AG04449 (cell line): Measurements from ENCODE around the gene U2SURP.
A peak's percentile ranks its signal among the peaks of the same experiment; 100 is the strongest.

Experiments used
- CTCF ChIA-PET: fragments of 350-600 bp; formaldehyde crosslinking; extraction: SDS; loops from one replicate; lab custom pipeline; 2021; ENCODE audit warnings: antibody characterized with exemption; lab: Yijun Ruan, JAX
- POLR2A ChIA-PET: fragments of 400-600, 350-600 bp; formaldehyde crosslinking; extraction: SDS; loops from one replicate; lab custom pipeline; 2020; ENCODE audit warnings: antibody characterized with exemption, inconsistent platforms; lab: Yijun Ruan, JAX
- DNase-seq: peaks from one replicate; pipeline ENCODE4 v3.0.0-alpha.2; 2010; ENCODE audit warnings: low read depth, low spot score
- H3K4me3 ChIP-seq: 2 replicates; pipeline ENCODE4 v1.5.1; 2011; ENCODE audit warnings: low read depth, mild to moderate bottlenecking, control low read depth, low read length
- CTCF ChIP-seq: IDR thresholded peaks from one replicate; pipeline ENCODE4 v1.5.1; 2011; ENCODE audit warnings: mild to moderate bottlenecking, moderate library complexity, low read length, control low read depth, inconsistent platforms; ENCODE audit not compliant: insufficient read depth; ENCODE audit errors: missing control alignments

The U2SURP gene

GRCh38 chr3:142961539-142961938 lies 39.8 kb upstream of the U2SURP start:
- no peak overlapping the region for H3K4me3 ChIP-seq
- CTCF ChIA-PET, result interaction anchor here (1.6 kb wide), 1 partner anchor 132 kb away, joined by 8 read pairs; no protein-coding TSS in a partner anchor
- POLR2A ChIA-PET, result no interaction called here
- DNase-seq, result no peak
- no peak for TF ChIP-seq CTCF

- POLR2A ChIA-PET, result no interaction called here
- no peak overlapping the region for H3K4me3 ChIP-seq
- no peak for DNase-seq
- CTCF ChIA-PET, result interaction anchor here (1.6 kb wide), 1 partner anchor 133 kb away, joined by 8 read pairs; no protein-coding TSS in a partner anchor
- no peak for TF ChIP-seq CTCF
Measured at GRCh38 chr3:142962175-142962519, 39.2 kb upstream of the U2SURP start.

DNA sequence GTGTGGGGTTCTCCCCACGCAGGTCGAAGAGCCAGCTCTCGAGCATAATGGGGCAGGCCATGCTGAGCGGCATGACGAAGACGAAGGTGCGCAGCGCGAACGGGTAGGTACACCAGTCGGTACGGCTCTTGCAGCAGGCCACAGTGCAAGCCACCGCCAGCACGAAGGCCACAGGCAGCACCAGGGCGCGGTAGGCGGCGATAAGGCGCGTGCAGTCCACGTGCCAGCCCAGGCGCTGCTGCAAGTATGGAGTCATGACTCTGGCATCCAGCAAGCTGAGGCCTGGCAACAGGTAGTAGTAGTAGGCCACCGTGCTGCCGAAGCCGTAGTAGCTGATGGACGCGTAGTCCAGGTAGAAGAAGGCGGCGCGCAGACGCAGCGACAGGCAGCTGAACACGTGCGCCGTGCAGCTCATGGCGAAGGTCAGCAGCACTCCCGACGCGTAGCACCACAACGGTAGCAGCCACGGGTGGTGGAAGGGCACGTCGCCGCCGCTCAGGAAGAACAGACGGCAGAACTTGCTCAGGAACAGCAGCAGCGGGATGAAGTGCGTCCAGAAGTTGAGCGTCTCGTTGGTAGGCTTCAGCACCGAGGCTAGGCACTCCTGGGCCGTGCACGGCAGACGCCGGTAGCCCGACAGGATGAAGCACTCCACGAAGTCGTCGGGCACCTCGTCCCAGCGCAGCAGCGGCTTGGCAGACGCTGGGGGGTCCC lies 38.7 kb upstream of the U2SURP start:
- DNase-seq, result no peak
- H3K4me3 ChIP-seq, result peak overlapping the region; percentile 57
- no peak for TF ChIP-seq CTCF
- ChIA-PET POLR2A (no interaction called here), CTCF (interaction anchor here (1.7 kb wide), 1 partner anchor 134 kb away, joined by 7 read pairs; no protein-coding TSS in a partner anchor)

DNA sequence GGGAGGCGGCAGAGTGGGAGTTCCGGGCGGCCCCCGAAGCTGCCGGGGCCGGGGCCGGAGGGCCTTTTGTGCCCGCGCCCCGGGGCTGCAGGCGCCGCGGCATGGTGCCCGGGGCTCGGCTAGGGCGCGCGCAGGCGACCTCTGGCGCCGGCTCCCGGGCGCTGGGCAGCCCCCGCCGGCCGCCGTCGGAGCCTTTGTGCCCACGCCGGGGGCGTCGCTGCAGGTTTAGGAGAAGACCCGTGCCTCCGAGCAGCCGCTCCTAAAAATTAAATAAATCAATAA lies 38.2 kb upstream of the U2SURP start:
- ChIA-PET CTCF (interaction anchor here (1.7 kb wide), 1 partner anchor 135 kb away, joined by 7 read pairs; no protein-coding TSS in a partner anchor), POLR2A (no interaction called here)
- no peak for TF ChIP-seq CTCF
- H3K4me3 ChIP-seq, result peak overlapping the region; percentile 57
- no peak for DNase-seq

DNA sequence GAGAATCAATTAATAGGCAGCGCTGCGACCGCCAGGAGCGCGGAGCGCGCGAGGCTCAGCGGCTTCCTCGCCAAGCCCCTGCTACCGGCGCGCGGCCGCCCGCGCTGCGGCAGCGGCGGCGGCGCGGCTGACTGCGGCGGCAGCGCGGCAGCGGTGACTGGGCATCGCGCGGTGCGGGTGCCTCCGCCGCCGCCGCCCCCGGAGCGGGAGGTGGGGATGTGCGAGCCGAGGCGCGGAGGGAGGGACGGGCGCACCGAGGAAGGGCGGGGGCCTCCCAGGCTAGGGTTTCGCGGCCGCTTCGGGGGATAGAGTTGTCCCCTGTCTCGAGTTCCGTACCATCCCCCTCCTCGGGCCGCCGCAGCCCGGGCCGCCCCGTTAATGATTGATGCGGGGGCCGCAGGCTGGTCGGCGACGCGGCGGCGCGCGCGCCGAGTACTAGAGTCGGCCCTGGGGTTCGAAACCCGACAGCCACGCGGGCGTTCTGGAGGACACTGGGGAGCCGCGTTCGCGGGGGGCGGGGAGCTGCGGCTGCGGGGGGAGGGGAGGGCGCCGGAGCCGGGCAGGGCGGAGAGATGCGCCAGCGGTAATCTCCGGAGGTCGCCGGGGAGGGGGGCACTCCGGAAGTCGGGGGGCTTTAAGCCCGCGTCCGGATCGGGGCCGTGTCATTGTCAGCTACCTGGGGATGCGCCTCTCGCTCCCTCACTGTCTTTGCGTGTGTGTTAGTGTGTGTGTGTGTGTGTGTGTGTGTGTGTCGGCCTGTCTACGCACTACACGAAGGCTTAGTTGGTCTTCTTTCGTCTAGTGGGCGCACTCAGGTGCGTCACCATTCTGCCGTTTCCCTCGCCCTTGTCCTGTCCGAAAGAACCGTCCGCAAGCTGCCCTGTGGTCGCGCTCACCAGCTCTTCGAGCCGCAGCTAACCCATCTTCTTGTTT lies 37.6 kb upstream of the U2SURP start, which contains the start of gene PAQR9:
Gene PAQR9, minus strand, starts transcription at position 159 of the 933 bp plus-strand sequence. CDS start 338 bp downstream, outside the sequence.
- CTCF ChIA-PET, result interaction anchor here (0.9 to 1.7 kb wide), 5 partner anchors 11 to 135 kb away, joined by 3 to 7 read pairs (median 3); no protein-coding TSS in a partner anchor
- peak within 1 kb of the TSS; percentile 57 for H3K4me3 ChIP-seq
- no peak for TF ChIP-seq CTCF
- no peak for DNase-seq
- POLR2A ChIA-PET, result no interaction called here

- POLR2A ChIA-PET, result no interaction called here
- no peak overlapping the region for H3K4me3 ChIP-seq
- CTCF ChIA-PET, result interaction anchor here (0.8 kb wide), 1 partner anchor 137 kb away, joined by 3 read pairs; no protein-coding TSS in a partner anchor
- no peak for TF ChIP-seq CTCF
- DNase-seq, result no peak
Measured at GRCh38 chr3:142965581-142965980, 35.8 kb upstream of the U2SURP start.
